Tibial artery (tissue), 4 donors: ENCODE measurements around the gene METTL17.
"Not testable (repeated sequence)": the region's sequence is repeated elsewhere in the genome, so short reads cannot be mapped to it uniquely, and the experiment has no call there.

Experiments used
- DNase-seq, 2 donors: peaks; one replicate each; pipeline ENCODE4 v3.0.0-alpha.2; 2019
- H3K27ac ChIP-seq, 2 donors: fragments of 200-600 bp; sonication (generic) in 1 of 2; 1 replicate in 1 of 2; 2 replicates in 1 of 2; pipeline ENCODE4 v1.5.1; 2018 to 2019; ENCODE audit warnings: mild to moderate bottlenecking in 1 of 2
- H3K27me3 ChIP-seq, 2 donors: fragments of 200-600 bp; sonication (generic) in 1 of 2; one replicate each; pipeline versions ENCODE4 v1.5.1 to v1.6.0; 2016 to 2019
- H3K36me3 ChIP-seq, 3 donors: fragments of 200-600 bp; sonication (generic) in 2 of 3; one replicate each; pipeline ENCODE4 v1.5.1; 2016 to 2019; ENCODE audit warnings: mild to moderate bottlenecking in 2 of 3
- H3K4me1 ChIP-seq, 4 donors: fragments of 200-600 bp; sonication (generic) in 2 of 4; 1 replicate in 3 of 4; 2 replicates in 1 of 4; pipeline ENCODE4 v1.5.1; 2016 to 2019
- H3K4me3 ChIP-seq, 2 donors: fragments of 200-600 bp; sonication (generic) in 1 of 2; 1 replicate in 1 of 2; 2 replicates in 1 of 2; pipeline ENCODE4 v1.5.1; 2018 to 2019; ENCODE audit warnings: mild to moderate bottlenecking in 2 of 2
- H3K9me3 ChIP-seq, 3 donors: fragments of 200-600 bp; sonication (generic) in 1 of 3; one replicate each; pipeline ENCODE4 v1.5.1; 2016 to 2019
- CTCF ChIP-seq, 2 experiments: fragments of 200-600 bp in 1 of 2; fragments of 450-650 bp in 1 of 2; IDR thresholded peaks; one replicate each; pipeline ENCODE4 v1.5.1; 2017 to 2019; ENCODE audit warnings: antibody characterized with exemption in 2 of 2, mild to moderate bottlenecking in 1 of 2, moderate library complexity in 1 of 2
- intact Hi-C: fragments of 100-400 bp; cut with DNase I; formaldehyde crosslinking; loops from one replicate; pipeline ENCODE4 v1.15.0; 2023; ENCODE audit warnings: low total_unique reads

METTL17 gene

DNA sequence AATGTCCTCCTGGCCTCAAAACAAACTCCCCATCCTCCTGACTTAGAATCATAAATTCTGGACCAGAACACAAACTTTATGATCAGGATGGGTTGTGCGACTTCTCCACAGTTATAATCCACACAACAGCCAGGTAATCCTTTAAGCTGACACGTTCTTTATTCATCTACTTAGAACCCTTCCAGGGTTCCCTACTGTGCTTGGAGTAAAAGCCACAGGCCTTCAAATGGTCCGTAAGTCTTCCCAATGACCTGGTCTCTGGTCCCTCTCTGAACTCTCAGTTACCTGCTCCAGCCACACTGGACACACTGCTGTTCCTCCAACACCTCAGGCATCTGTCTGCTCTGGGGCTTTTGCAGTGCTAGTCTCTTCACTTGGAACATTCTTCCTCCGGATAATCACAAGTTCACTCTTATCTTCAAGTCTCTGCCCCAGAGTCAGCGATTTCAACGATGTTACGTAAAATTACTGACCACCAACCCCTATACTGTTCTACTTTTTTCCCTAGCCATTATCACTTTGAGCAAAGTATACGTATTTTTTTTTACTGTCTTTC, 50.7 kb downstream of the METTL17 start:
- intact Hi-C loops = loop anchor here (2.0 kb wide), 1 partner anchor 26 kb away; no protein-coding TSS in a partner anchor
- H3K36me3 ChIP-seq = no peaks in the 10 kb centered on the region
- H3K4me3 ChIP-seq = no peak overlapping the region
- no peaks in the 10 kb centered on the region for H3K9me3 ChIP-seq
- no peak for DNase-seq
- peaks cover 0 to 8% of the 10 kb centered on the region in 2 donors for H3K27me3 ChIP-seq
- H3K27ac ChIP-seq = no peak overlapping the region
- H3K4me1 ChIP-seq = peaks cover 0 to 25% (median 19%) of the 10 kb centered on the region in 4 donors
- TF ChIP-seq CTCF (IDR thresholded peaks at IDR 0.05) = no peak

- H3K27ac ChIP-seq, H3K4me3 ChIP-seq, H3K27me3 ChIP-seq, H3K36me3 ChIP-seq, DNase-seq, H3K9me3 ChIP-seq: not testable (repeated sequence)
- peaks cover 0 to 25% (median 19%) of the 10 kb centered on the region in 4 donors for H3K4me1 ChIP-seq
- intact Hi-C loops = loop anchor here (2.0 kb wide), 1 partner anchor 26 kb away; no protein-coding TSS in a partner anchor
These were observed 51.2 kb downstream of the METTL17 start for GRCh38 chr14:21040941-21041340.

- Histone ChIP-seq H3K4me3 (no peak within 1 kb of the TSS), H3K9me3 (no peaks in the 10 kb centered on the region), H3K27ac (no peak within 1 kb of the TSS), H3K27me3 (peaks cover 0 to 8% of the 10 kb centered on the region in 2 donors), H3K4me1 (peaks cover 0 to 25% (median 19%) of the 10 kb centered on the region in 4 donors), H3K36me3 (no peaks in the 10 kb centered on the region)
- DNase-seq = no peak
- intact Hi-C loops = loop anchor here (2.0 kb wide), 1 partner anchor 27 kb away; no protein-coding TSS in a partner anchor
- no peak for TF ChIP-seq CTCF (IDR thresholded peaks at IDR 0.05)
These were observed 52.1 kb downstream of the METTL17 start, which contains the start of gene RNASE7 for GRCh38 chr14:21041676-21042433. Gene RNASE7 (plus strand): TSS chr14:21042362. CDS start chr14:21042993, 631 bp downstream.

- no peak for TF ChIP-seq CTCF (IDR thresholded peaks at IDR 0.05)
- no peak overlapping the region for H3K4me3 ChIP-seq
- intact Hi-C loops = no loop called here
- no peak overlapping the region for H3K27ac ChIP-seq
- peaks cover 0 to 25% (median 19%) of the 10 kb centered on the region in 4 donors for H3K4me1 ChIP-seq
- DNase-seq = no peak
- H3K9me3 ChIP-seq = no peaks in the 10 kb centered on the region
- no peaks in the 10 kb centered on the region for H3K36me3 ChIP-seq
- peaks cover 0 to 8% of the 10 kb centered on the region in 2 donors for H3K27me3 ChIP-seq
These were observed 53.1 kb downstream of the METTL17 start for GRCh38 chr14:21042918-21043317.

- H3K27ac ChIP-seq = no peak overlapping the region
- H3K4me1 ChIP-seq = peaks cover 0 to 20% (median 15%) of the 10 kb centered on the region in 4 donors
- DNase-seq = no peak
- no peak for TF ChIP-seq CTCF (IDR thresholded peaks at IDR 0.05)
- H3K4me3 ChIP-seq = no peak overlapping the region
- H3K27me3 ChIP-seq = peaks cover 0 to 8% of the 10 kb centered on the region in 2 donors
- intact Hi-C loops = no loop called here
- H3K9me3 ChIP-seq = no peaks in the 10 kb centered on the region
- H3K36me3 ChIP-seq = no peaks in the 10 kb centered on the region
These were observed 53.7 kb downstream of the METTL17 start for GRCh38 chr14:21043387-21043973.
